DMS114 treated with DMSO at 0.1 percent for 48 hours (cell line): ENCODE results near the gene PNPLA8.
"Not testable (repeated sequence)": the region's sequence is repeated elsewhere in the genome, so short reads cannot be mapped to it uniquely, and the experiment has no call there.

ENCODE experiments used
- DNase-seq: peaks from one replicate; lab custom pipeline; 2025; ENCODE audit not compliant: unreplicated experiment; lab: John Stamatoyannopoulos, UW

The PNPLA8 gene

GRCh38 chr7:108479751-108480150 is 46.2 kb downstream of the PNPLA8 start:
- no peak for DNase-seq

DNA sequence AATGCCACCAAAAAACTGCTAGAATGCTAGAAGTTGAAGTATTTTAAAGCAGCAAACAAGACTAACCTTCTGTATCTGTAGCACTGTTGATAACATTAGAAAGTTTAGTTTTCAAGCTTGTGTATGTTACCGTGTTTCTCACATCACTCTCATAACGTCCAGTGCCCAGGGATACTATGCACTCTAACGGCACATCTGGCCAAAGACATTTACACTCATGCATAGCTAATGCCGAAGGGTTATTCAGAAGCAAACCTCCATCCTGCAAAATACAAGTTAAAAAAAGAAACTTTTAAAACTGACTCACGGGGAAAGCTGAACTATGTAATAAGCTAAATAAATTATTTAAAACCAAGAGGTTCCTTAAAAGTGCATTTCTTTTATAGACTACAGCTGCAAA is 46.8 kb downstream of the PNPLA8 start:
- no peak for DNase-seq

- no peak for DNase-seq
These were observed 57.7 kb downstream of the PNPLA8 start for GRCh38 chr7:108468246-108468645.

DNA sequence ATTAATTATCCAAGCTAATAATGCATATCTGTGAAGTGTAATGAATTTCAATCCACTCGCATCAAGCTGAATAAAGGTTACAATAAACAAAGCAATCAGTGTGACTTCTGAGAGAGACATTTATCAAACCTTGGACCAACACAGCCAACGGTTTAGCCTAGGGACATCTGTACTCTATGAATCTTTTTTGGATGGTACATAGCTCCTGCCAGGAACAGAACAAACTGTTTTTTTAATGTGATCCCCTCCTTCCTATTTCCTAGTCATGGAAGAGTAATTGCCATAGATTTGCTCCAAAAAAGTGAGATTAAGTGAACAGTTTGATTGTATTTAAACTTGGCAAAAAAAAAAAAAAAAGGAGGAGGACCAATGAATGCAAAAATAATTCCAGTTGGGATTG is 58.5 kb downstream of the PNPLA8 start:
- no peak for DNase-seq

DNA sequence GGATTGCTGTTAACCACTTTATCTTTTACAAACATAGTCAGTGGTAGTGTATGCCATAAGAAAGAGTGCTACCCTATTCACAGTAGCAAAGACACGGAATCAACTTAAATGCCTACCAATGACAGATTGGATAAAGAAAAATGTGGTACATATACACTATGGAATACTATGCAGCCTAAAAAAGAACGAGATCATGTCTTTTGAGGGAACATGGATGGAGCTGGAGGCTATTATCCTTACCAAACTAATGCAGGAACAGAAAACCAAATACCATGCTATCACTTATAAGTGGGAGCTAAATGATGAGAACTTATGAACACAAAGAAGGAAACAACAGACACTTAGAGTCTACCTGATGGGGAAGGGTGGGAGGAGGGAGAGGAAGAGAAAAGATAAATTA is 59.6 kb downstream of the PNPLA8 start:
- not testable (repeated sequence) for DNase-seq

- no peak for DNase-seq
These were observed 61.2 kb downstream of the PNPLA8 start for GRCh38 chr7:108464743-108465142.

DNA sequence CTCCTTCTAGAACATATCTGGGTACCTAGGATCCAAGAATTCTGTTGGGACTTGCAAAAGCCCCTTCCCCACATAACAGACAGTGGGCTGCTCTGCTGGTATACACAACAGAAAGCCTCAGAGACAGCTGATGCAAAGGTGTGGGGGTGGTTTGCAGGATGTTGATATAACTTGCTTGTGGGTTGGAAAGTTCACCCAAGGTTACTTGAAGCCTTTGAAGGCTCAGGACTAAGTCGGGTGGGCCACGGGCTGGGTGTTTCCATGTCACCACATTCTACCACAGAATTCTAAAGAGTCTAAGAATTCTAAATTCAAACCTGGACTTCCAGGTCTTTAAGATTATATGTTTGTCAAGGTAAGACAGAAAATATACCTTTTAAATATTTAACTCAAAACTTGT is 62.3 kb downstream of the PNPLA8 start:
- no peak for DNase-seq

GRCh38 chr7:108461840-108462239 is 64.1 kb downstream of the PNPLA8 start:
- no peak for DNase-seq

DNA sequence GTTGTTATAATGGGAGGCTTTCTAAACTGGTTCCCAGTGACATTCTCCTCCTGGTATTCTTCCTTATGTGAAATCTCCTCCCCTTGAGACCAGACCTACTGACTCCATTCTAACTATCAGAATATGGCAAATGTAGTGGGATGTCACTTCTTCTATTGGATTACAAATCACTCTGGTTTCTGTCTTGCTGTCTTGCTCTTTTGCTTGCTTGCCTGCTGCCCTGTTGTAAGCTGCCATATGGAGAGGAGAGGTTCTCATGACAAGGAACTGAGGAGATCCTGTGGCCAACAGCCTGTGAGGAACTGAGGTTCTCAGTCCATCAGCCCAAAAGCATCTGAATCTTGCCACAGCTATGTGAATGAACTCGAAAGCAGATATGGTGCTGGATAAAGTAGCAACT is 65.0 kb downstream of the PNPLA8 start:
- DNase-seq: no peak

- peak; percentile 27 for DNase-seq
These were observed 65.9 kb downstream of the PNPLA8 start for GRCh38 chr7:108459922-108460551.

DNA sequence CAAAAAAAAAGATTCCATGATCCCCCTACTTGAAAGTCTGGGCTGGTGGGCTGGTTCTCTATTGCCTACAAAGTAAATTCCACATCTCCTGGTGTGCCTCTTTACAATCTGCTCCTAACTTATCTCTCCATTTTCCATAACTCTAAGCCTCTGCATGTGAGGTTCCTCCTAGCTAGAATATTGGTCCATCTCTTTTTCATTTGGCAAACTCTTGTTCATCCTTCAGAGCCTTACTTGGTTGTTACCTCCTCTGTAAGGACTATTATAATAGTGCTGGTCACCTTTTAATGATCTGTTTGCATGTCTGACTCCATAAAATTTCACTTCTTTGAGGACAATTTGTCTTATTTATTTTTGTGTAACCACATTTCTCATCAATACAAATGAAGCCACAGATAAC is 68.1 kb downstream of the PNPLA8 start:
- no peak for DNase-seq

DNA sequence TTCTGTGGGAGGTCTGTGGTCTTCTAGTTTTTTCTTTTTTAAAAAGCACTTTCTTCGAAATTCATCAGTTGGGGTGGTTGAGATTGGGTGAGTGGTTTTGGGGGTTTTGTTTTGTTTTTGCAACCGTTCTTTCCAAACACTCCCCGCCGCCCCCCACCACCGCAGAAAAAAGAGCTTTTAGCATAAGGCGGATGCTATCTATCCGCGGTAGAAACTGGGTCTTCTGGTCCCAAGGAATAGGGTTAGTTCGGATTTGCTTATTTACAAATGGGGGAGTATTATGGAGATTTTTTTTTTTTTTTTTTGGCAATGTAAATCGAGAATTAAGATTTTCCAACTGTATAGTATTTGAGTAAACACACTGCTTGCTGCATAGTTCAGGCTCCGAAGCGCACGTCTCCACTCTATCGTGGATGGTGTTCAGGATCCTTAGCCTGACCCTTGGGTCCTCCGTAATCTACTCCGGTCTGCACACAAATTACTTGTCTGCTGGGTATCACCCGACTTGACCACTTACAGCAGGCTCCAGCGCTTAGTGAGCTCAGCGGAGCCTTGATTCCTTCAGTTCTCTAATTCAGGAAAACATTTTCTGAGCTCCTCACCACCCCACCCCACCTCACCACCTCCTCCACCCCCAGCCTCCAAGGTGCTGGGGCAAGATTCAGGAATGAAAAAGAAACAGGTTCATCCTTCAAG is 68.9 kb downstream of the PNPLA8 start:
- no peak for DNase-seq

- no peak for DNase-seq
These were observed 69.8 kb downstream of the PNPLA8 start, which contains the start of gene NRCAM for GRCh38 chr7:108455998-108456677. NRCAM (minus strand) TSS chr7:108456436; CDS start chr7:108240064, 216,372 bp downstream.

DNA sequence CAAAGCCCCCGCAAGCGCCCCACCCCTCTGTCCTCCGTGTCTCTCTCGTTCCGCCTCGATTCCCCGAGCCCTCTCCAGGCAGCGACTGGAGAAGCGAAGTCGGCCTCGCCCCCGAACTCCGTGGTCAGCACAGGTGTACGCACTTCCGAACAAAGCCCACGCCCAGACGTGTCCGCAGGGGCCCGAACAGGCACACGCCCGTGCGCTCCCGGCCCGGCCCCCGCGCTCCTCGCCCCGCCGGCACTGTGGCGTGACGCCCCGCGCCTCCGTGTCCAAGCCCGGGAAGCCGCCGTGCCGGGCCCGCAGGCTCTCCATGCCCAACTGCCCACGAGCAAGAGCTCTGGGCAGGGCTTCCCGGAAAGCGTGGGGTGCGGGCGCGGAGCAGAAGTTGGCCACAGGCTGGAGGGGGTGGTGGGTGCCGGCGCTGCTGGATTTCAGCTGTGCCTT is 70.4 kb downstream of the PNPLA8 start:
- DNase-seq: no peak

DNA sequence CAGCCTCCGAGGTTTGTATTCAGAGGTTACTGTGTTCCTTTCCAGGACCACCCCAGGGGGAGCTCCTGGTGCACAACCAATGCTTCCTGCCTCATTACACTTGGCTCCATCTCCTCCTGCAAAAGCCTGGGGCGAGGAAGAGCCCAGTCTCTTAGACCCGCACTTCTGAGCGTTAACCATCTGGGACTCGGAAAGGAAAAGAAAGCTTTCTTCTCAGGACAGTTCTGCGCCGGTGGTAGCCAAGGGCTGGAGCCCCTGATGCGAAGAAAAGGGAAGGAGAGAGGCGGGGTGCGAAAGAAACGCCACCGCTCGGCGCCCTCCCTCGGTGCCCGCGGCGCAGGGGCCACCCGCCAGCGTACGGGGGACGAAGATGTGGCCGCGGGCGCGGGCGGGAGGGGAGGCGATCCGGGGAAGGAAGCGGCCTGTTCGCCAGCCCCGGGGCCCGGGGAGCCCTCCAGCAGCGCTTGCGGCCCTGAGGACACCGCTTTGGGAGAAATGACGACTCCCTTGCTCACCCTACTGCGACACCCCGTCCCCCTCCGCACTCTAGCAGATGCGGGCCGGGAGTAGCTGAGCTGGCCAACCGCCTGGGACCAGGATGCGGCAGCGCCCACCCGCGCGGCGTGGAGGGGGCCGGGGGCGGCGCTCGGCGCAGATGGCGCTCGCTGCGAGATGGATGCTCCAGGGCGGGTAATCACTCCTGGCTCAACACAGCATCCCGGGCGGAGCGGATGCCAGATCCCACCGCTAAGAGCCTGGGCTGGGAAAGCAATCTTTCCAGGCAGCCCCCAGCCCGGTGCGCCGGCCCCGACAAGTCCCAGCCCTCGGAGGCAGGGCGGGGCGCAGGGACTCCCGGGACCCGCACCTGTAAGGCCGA is 71.0 kb downstream of the PNPLA8 start:
- no peak for DNase-seq

- DNase-seq: no peak
These were observed 71.6 kb downstream of the PNPLA8 start for GRCh38 chr7:108454317-108454673.

GRCh38 chr7:108453320-108453719 is 72.6 kb downstream of the PNPLA8 start:
- no peak for DNase-seq

GRCh38 chr7:108452707-108453106 is 73.2 kb downstream of the PNPLA8 start:
- DNase-seq: peak; percentile 17

DNA sequence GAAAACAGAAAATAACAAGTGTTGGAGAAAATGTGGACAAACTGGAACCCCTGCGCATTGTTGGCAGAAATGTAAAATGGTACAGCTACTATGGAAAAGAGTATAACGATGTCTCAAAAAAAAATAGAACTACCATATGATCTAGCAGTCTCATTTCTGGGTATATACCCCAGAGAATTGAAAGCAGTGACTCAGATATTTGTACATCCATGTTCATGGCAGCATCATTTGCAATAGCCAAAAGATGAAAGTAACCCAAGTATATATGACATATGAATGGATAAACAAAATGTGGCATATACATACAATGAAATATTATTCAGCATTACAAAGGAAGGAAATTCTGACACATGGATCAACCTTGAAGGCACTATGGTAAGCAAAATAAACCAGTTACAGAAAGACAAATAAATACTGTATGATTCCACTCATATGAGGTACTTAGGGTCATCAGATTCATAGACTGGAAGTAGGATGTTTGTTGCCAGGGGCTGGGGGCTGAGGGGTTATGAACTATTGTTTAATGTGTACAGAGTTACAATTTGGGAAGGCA is 74.6 kb downstream of the PNPLA8 start:
- DNase-seq: no peak

GRCh38 chr7:108450160-108450559 is 75.8 kb downstream of the PNPLA8 start:
- DNase-seq: no peak

DNA sequence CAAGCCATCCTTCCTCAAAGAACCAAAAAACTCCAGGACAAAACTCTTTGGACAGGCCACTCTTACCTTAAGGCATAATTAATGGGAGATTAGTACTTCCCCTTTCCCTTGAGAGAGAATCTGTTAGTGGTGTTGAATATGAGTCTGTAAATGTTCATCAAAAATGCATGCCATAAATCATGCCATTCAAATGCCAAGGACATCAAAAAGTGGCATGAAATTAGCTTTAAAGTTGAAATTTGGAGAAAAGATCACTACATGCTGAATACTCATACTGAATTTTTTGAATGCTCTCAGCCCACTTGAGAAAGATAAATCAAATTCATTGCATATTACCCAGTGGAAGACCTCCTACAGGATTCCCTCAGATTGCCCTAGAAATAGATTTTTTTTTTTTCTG is 76.4 kb downstream of the PNPLA8 start:
- no peak for DNase-seq
